GM10266 (cell line): ENCODE data around the gene HES6.
A peak's percentile ranks its signal among the peaks of the same experiment; 100 is the strongest.

Experiments
- DNase-seq: peaks from one replicate; pipeline ENCODE4 v3.0.0; 2012; ENCODE audit errors: extremely low spot score
- TF ChIP-seq, protein P1 (sequence below): IDR thresholded peaks from 2 replicates; pipeline ENCODE4 v1.5.1; 2012; ENCODE audit warnings: mild to moderate bottlenecking, low read depth; ENCODE audit not compliant: control insufficient read depth, insufficient read depth; ENCODE audit errors: missing control alignments

Gene HES6

DNA sequence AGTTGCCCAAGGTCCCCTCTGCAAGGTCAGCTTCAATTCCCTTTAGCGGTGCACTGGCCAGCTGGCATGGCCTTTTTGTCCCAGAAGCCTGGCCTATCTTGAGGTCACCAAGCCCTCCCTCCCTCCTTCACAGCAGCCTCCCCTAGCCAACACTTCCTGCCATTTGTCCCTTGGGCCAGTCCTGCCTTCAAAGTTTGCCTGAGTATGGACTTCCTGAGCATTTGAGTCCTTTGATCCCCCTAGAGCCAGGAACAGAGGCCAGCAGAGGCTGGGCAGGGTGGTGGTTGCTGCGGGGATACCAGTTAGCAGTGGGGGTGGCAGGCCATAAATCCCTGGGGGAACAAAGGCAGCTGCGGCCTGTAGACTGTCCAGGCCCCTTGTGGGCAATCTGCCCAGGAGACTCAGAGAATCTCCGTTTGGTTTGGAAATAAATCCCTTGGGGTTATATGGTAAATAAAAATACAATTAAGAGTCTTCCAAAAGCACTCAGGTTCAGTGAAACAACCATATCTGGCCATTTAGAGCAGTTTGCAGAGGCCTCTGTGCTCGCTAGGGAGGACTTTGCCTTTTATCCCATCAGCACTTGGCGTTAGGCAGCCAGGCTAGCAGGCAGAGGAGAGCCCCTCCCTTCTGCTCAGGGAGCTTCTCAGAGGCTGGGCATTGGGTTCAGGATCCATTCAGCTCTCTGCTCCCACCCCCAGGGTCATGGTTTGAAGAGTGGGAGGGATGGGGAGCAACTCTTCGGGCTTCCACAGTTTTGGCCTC, 3.1 kb upstream of the HES6 start:
- no peak for DNase-seq

DNA sequence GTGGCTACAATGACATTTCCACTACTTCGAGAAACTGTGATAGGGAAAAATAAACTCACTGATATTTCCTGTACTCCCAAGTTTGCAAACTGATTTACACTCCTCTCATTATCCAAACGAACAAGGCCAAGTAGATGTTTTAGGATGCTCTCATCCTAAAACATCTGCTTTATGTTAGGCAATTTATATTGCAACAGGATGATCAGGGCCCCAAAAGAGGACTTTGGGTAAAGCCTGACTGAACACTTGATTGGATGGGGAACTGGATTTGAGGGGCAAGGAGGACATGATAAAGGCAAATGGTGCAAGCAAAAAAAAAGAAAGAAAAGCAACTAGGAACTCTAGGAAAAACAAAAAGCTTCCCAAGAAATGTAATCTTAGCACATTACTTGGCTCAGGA, 2.1 kb upstream of the HES6 start:
- TF ChIP-seq, protein P1, sequence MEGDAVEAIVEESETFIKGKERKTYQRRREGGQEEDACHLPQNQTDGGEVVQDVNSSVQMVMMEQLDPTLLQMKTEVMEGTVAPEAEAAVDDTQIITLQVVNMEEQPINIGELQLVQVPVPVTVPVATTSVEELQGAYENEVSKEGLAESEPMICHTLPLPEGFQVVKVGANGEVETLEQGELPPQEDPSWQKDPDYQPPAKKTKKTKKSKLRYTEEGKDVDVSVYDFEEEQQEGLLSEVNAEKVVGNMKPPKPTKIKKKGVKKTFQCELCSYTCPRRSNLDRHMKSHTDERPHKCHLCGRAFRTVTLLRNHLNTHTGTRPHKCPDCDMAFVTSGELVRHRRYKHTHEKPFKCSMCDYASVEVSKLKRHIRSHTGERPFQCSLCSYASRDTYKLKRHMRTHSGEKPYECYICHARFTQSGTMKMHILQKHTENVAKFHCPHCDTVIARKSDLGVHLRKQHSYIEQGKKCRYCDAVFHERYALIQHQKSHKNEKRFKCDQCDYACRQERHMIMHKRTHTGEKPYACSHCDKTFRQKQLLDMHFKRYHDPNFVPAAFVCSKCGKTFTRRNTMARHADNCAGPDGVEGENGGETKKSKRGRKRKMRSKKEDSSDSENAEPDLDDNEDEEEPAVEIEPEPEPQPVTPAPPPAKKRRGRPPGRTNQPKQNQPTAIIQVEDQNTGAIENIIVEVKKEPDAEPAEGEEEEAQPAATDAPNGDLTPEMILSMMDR, result no peak
- DNase-seq, result no peak

More for the DNA sequence above, 3.1 kb upstream of the HES6 start:
- TF ChIP-seq, protein P1, result no peak

DNA sequence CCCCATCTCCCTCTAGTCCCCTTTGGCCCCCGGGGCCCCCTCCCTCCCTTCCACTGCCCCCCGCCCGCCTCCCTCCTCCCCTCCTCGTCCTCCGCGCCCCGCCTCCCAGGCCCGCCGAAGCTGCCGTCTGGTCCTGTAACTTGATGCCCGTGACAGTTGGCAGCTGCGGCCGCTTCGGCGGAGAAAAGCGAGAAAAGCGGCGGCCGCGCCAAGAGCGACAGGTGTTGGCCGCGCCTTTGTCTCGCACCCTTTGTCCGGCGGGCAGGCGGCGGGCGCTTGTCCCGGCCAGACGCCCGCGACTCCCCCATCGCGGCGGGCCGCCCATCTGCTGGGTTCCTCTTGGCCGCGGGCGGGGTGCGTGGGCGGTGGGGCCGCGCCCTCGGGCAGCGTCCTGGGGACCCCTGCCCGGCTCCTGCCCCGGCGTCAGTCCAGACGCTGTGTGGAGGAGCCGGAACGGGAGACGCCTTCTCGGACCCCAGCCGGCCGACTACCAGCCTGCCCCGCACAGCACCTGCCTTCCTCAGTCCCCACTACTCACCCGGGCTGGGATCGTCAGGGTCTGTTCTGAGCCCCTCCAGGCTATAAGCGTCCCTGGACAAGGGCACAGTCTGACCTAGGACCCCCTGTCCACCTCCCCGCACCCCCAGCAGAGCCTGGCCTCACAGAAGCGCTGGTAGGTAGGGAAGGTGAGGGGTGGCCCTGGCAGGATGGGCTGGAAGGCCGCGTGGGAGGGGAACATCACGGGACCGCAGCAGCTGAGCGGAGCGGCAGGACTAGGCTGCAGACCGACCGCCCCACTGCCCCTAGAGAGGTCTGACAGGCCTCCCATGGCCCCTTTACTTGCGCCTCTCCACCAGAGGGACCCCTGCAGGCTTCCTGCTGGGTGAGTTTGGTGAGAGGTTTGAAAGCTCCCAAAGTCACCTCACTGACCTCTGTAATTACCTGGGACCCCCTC, 1.2 kb upstream of the HES6 start:
- TF ChIP-seq, protein P1, result no peak
- peak; percentile 61 for DNase-seq

DNA sequence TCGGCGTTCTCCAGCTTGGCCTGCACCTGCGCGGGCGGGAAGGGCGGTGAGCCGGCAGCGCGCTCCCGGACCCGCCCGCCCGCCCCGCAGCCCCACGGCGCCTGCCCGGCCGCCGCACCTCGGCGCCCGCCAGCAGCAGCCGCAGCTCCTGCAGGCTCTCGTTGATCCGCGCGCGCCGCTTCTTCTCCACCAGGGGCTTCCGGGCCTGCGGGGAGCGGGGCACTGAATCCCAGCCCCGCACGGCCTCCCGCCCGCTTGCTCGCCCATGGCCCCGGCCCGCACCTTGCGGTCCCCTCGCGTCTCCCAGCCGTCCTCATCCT, 335 bp downstream of the HES6 start:
- no peak for DNase-seq
- TF ChIP-seq, protein P1, result no peak

DNA sequence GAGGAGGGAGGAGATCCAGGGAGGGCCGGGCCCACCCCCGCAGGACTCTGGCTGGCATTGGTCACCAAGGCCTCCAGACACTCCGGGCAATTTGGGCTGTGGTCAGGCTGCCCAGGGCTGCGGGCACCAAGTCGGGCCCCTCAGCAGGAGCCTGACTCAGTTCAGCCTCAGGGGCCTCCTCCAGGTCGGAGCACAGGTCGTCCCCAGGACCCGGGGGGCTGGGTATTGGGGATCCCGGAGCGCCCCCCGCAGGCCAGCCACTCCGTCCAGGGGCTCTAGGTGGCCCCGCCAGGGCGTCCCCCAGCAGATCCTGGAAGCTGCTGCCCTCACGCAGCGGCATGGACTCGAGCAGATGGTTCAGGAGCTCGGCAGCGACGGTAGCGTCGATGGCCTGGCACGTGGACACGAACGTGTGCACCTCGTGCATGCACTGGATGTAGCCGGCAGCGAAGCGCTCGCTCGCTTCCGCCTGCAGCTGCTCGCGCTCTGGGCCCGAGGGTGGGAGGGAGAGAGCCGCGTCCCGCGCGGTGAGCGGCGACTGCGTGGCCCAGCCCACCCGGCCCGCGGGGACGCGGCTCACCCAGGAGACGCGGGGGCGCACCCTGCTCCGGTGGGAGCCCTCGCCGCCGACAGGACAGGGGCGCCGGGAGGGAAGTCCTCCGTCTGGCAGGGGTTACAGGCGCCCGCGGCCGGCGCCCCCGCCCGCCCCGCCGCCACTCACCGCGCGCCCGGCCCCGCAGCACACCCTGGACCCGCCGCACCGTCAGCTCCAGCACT, 884 bp downstream of the HES6 start:
- DNase-seq, result no peak
- TF ChIP-seq, protein P1, result no peak

DNA sequence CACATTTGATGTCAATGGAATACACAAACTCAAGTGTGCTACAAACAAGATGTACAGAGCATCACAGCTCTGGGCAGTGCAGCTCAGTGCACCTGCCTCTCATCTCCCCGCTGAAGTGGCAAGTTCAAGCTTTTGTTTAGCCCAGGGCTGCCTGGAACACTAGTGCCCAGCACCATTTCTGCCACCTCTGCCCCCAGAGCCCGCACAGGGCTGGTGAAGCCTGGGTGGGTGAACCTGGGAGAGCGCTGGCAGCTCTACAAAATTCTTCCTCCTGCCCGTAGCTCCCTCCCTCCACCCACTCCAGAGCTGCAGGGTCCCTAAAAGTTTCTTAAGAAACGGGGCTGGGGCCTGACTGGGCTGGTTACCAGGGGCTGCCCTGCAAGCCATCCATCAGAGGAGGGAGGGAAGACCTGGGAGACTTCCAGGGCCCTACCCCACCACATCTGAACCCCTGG, 1.5 kb downstream of the HES6 start:
- TF ChIP-seq, protein P1, result no peak

More for the DNA sequence above, 1.5 kb downstream of the HES6 start:
- no peak for DNase-seq
